Mesenchymal stem cell (in vitro differentiated cells and primary cell): ENCODE results near the gene CCDC85B.

ENCODE experiments used
- DNase-seq: peaks from one replicate; pipeline ENCODE4 v3.0.0-alpha.2; 2013
- H2AFZ ChIP-seq: one replicate; pipeline ENCODE4 v1.6.1; 2013; ENCODE audit warnings: low read depth, mild to moderate bottlenecking, control low read depth, inconsistent platforms, low read length, moderate library complexity
- H2AK5ac ChIP-seq: 2 replicates; pipeline ENCODE4 v1.6.1; 2013; ENCODE audit warnings: low read length, moderate library complexity, mild to moderate bottlenecking, inconsistent platforms; ENCODE audit not compliant: severe bottlenecking
- H2BK120ac ChIP-seq: one replicate; pipeline ENCODE4 v1.6.1; 2013; ENCODE audit warnings: low read depth, mild to moderate bottlenecking, inconsistent platforms, low read length, moderate library complexity
- H2BK12ac ChIP-seq, 2 experiments: one replicate each; pipeline ENCODE4 v1.6.1; 2013; ENCODE audit warnings: inconsistent platforms in 2 of 2, low read length in 2 of 2, mild to moderate bottlenecking in 2 of 2, moderate library complexity in 2 of 2, control low read depth in 1 of 2
- H2BK15ac ChIP-seq: one replicate; pipeline ENCODE4 v1.6.1; 2013; ENCODE audit warnings: mild to moderate bottlenecking, low read depth, inconsistent platforms; ENCODE audit not compliant: poor library complexity, severe bottlenecking
- H2BK5ac ChIP-seq: 2 replicates; pipeline ENCODE4 v1.6.1; 2013; ENCODE audit warnings: low read depth, mild to moderate bottlenecking, low read length, control low read depth, inconsistent platforms; ENCODE audit not compliant: poor library complexity, severe bottlenecking
- H3K14ac ChIP-seq, 2 experiments: one replicate each; pipeline ENCODE4 v1.6.1; 2013; ENCODE audit warnings: inconsistent platforms in 2 of 2, low read length in 2 of 2, control low read depth in 1 of 2, mild to moderate bottlenecking in 1 of 2, moderate library complexity in 1 of 2
- H3K18ac ChIP-seq, 2 experiments: one replicate each; pipeline ENCODE4 v1.6.1; 2013; ENCODE audit warnings: inconsistent platforms in 2 of 2, low read length in 2 of 2, control low read depth in 1 of 2, low read depth in 1 of 2, mild to moderate bottlenecking in 1 of 2
- H3K23ac ChIP-seq, 2 experiments: one replicate each; pipeline ENCODE4 v1.6.1; 2013; ENCODE audit warnings: inconsistent platforms in 2 of 2, low read length in 2 of 2, mild to moderate bottlenecking in 2 of 2, moderate library complexity in 2 of 2, control low read depth in 1 of 2
- H3K27ac ChIP-seq: 2 replicates; pipeline ENCODE4 v1.5.1; 2013; ENCODE audit warnings: mild to moderate bottlenecking, moderate library complexity, low read length, control low read depth, inconsistent platforms; ENCODE audit not compliant: poor library complexity, severe bottlenecking
- H3K27me3 ChIP-seq, 2 experiments: 2 replicates each; pipeline versions ENCODE4 v1.6.1 to v1.7.0; 2013; ENCODE audit warnings: low read length in 2 of 2, mild to moderate bottlenecking in 2 of 2, moderate library complexity in 2 of 2, control low read depth in 1 of 2, inconsistent platforms in 1 of 2; ENCODE audit not compliant: control insufficient read depth in 1 of 2, insufficient read depth in 1 of 2
- H3K36me3 ChIP-seq, 2 experiments: 2 replicates each; pipeline versions ENCODE4 v1.6.1 to v1.7.0; 2013; ENCODE audit warnings: low read length in 2 of 2, control low read depth in 1 of 2, inconsistent platforms in 1 of 2, low read depth in 1 of 2, mild to moderate bottlenecking in 1 of 2; ENCODE audit not compliant: insufficient read depth in 2 of 2, control insufficient read depth in 1 of 2
- H3K4ac ChIP-seq, 2 experiments: one replicate each; pipeline ENCODE4 v1.6.1; 2013; ENCODE audit warnings: inconsistent platforms in 2 of 2, low read length in 2 of 2, mild to moderate bottlenecking in 2 of 2, moderate library complexity in 2 of 2, control low read depth in 1 of 2, low read depth in 1 of 2
- H3K4me1 ChIP-seq: 2 replicates; pipeline ENCODE4 v1.6.1; 2013; ENCODE audit warnings: low read depth, low read length, control low read depth; ENCODE audit not compliant: control insufficient read depth, insufficient read depth
- H3K4me2 ChIP-seq: 2 replicates; pipeline ENCODE4 v1.6.1; 2013; ENCODE audit warnings: low read length, mild to moderate bottlenecking, inconsistent platforms; ENCODE audit not compliant: poor library complexity, severe bottlenecking
- H3K4me3 ChIP-seq, 2 experiments: 2 replicates each; pipeline versions ENCODE4 v1.5.1 to v1.7.0; 2013; ENCODE audit warnings: low read length in 2 of 2, mild to moderate bottlenecking in 2 of 2, control low read depth in 1 of 2, low read depth in 1 of 2; ENCODE audit not compliant: insufficient read depth in 1 of 2
- H3K79me1 ChIP-seq: replicated peaks from 2 replicates; pipeline ENCODE4 v1.6.1; 2013; ENCODE audit warnings: mild to moderate bottlenecking, control low read depth, low read length, inconsistent platforms; ENCODE audit not compliant: poor library complexity, severe bottlenecking
- H3K9ac ChIP-seq: 2 replicates; pipeline ENCODE4 v1.7.0; 2013; ENCODE audit warnings: mild to moderate bottlenecking, low read length, moderate library complexity
- H3K9me3 ChIP-seq: 2 replicates; pipeline ENCODE4 v1.7.0; 2013; ENCODE audit warnings: mild to moderate bottlenecking, low read length; ENCODE audit not compliant: control insufficient read depth
- H4K8ac ChIP-seq: one replicate; pipeline ENCODE4 v1.6.1; 2013; ENCODE audit warnings: inconsistent platforms, mild to moderate bottlenecking, low read length, moderate library complexity
- H4K91ac ChIP-seq: one replicate; pipeline ENCODE4 v1.6.1; 2013; ENCODE audit warnings: mild to moderate bottlenecking, low read length, inconsistent platforms
- WGBS: methylation state at CpG from one replicate; pipeline ENCODE4 v1.1.7; 2013; ENCODE audit warnings: mixed read lengths; 5-methylcytosine and 5-hydroxymethylcytosine counted together

The CCDC85B gene

DNA sequence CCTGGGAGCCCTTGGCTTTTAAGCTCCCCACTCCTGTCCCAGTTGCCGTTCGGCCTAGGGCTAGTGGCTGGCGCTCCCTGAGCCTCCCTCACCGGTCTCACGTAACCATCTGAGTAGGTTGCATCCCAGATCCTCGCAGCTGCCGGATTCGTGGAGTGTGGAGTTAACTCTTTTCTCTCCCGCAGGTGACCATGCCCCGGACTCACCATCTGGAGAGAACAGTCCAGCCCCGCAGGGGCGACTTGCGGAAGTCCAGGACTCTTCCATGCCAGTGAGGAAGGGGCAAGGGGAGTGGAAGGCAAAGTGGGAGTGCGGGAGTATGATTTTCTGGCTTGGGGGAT is 29.3 kb upstream of the CCDC85B start:
- H3K36me3 ChIP-seq: peaks cover 45 to 48% of the 10 kb centered on the region in 2 experiments
- peak overlapping the region; percentile 97 for H2BK15ac ChIP-seq
- peaks cover 37% of the 10 kb centered on the region for H3K4me1 ChIP-seq
- no peaks in the 10 kb centered on the region for H3K9me3 ChIP-seq
- H4K91ac ChIP-seq: peak overlapping the region; percentile 96
- 7% methylated on average over 14 of the region's 14 CpGs for WGBS
- peak overlapping the region in 1 of 2 experiments; percentile 99 for H3K14ac ChIP-seq
- H3K27ac ChIP-seq: peak overlapping the region; percentile 98
- H4K8ac ChIP-seq: peak overlapping the region; percentile 94
- peak overlapping the region; percentile 47 for H2AK5ac ChIP-seq
- peak overlapping the region; percentile 85 for H2BK5ac ChIP-seq
- no peaks in the 10 kb centered on the region for H3K27me3 ChIP-seq
- peaks cover 12% of the 10 kb centered on the region for H3K79me1 ChIP-seq
- H3K4me3 ChIP-seq: peak overlapping the region; percentile 93 to 94
- peak overlapping the region in 1 of 2 experiments; percentile 96 for H3K23ac ChIP-seq
- peak overlapping the region; percentile 67 to 93 for H3K18ac ChIP-seq
- peak overlapping the region; percentile 76 to 98 for H3K4ac ChIP-seq
- no peak overlapping the region for H2AFZ ChIP-seq
- H3K9ac ChIP-seq: peak overlapping the region; percentile 96
- no peak for DNase-seq
- H2BK120ac ChIP-seq: peak overlapping the region; percentile 50
- peak overlapping the region in 1 of 2 experiments; percentile 90 for H2BK12ac ChIP-seq
- H3K4me2 ChIP-seq: peak overlapping the region; percentile 91

DNA sequence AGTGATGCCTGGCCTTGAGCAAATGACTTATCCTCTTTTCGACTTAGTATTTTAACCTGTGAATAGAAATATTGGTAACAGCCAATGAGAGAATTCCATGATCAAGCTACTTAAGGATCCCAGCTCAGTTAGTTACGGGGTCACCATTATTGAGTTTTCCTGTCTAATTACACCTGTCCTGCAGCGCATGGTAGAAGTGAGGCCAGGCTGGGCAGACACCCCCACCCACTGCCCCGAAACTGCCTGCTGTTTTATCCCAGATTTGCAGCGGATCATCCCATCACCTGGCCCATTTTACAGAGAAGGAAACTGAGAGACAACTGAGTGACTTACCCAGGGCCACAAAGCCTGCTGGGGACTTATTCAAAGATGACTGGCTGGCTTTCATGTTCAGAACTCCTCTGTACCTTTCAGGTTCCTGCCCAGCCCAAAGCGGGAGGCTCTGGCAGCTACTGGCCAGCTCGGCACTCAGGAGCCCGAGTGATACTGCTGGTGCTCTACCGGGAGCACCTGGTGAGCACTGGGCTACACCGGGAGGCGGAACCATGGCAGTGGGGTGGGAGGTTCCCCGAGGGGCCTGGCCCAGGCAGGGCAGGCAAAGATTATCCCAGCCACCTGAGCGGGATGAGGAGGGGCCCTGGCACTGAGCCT is 28.8 kb upstream of the CCDC85B start:
- H3K4me3 ChIP-seq: peak overlapping the region in 1 of 2 experiments; percentile 94
- peak overlapping the region in 1 of 2 experiments; percentile 42 for H3K23ac ChIP-seq
- peak overlapping the region in 1 of 2 experiments; percentile 72 for H3K14ac ChIP-seq
- 93% methylated on average over 13 of the region's 13 CpGs for WGBS
- H4K91ac ChIP-seq: no peak overlapping the region
- H2AK5ac ChIP-seq: peak overlapping the region; percentile 70
- H2BK12ac ChIP-seq: peak overlapping the region in 1 of 2 experiments; percentile 55
- H3K36me3 ChIP-seq: peaks cover 48 to 50% of the 10 kb centered on the region in 2 experiments
- peak overlapping the region; percentile 96 for H3K9ac ChIP-seq
- peaks cover 12% of the 10 kb centered on the region for H3K79me1 ChIP-seq
- H3K4ac ChIP-seq: peak overlapping the region; percentile 55 to 59
- H2BK5ac ChIP-seq: no peak overlapping the region
- no peaks in the 10 kb centered on the region for H3K27me3 ChIP-seq
- no peak overlapping the region for H2AFZ ChIP-seq
- H3K9me3 ChIP-seq: no peaks in the 10 kb centered on the region
- H3K4me2 ChIP-seq: peak overlapping the region; percentile 91
- peak overlapping the region; percentile 98 for H3K27ac ChIP-seq
- DNase-seq: no peak
- peaks cover 36% of the 10 kb centered on the region for H3K4me1 ChIP-seq
- H4K8ac ChIP-seq: no peak overlapping the region
- H3K18ac ChIP-seq: no peak overlapping the region
- no peak overlapping the region for H2BK15ac ChIP-seq
- H2BK120ac ChIP-seq: no peak overlapping the region

DNA sequence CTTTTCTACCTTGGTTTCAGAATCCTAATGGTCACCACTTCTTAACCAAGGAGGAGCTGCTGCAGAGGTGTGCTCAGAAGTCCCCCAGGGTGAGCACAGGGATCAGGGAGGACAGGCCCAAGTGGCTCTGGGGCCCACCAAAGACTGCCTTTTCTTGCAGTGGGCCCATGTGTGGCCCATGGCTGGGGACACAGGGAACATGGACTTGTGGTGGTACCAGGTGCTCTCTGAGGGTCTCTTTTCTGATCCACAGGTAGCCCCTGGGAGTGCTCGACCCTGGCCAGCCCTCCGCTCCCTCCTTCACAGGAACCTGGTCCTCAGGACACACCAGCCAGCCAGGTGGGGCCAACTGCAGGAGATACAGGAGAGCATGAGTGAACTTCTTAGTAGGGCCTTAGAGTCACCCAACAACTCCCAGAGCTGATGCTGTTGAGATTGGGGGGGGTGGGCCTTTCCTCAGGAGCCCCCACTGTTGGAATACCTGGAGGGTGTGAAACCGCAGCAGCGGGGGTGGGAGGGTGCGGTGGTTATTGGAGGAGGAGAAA is 28.2 kb upstream of the CCDC85B start:
- Histone ChIP-seq H3K27me3 (no peaks in the 10 kb centered on the region), H4K8ac (no peak overlapping the region), H3K36me3 (peaks cover 54 to 56% of the 10 kb centered on the region in 2 experiments), H3K4me1 (peaks cover 39% of the 10 kb centered on the region), H2BK5ac (no peak overlapping the region), H3K14ac (no peak overlapping the region), H3K9me3 (no peaks in the 10 kb centered on the region), H3K4me3 (no peak overlapping the region), H2AFZ (no peak overlapping the region), H3K9ac (peak overlapping the region; percentile 96), H3K79me1 (peaks cover 12% of the 10 kb centered on the region), H2BK12ac (no peak overlapping the region), H3K23ac (peak overlapping the region in 1 of 2 experiments; percentile 42), H2AK5ac (no peak overlapping the region), H4K91ac (no peak overlapping the region), H3K4me2 (no peak overlapping the region), H3K4ac (no peak overlapping the region), H3K18ac (no peak overlapping the region), H2BK120ac (no peak overlapping the region), H2BK15ac (no peak overlapping the region), H3K27ac (no peak overlapping the region)
- WGBS: 73% methylated on average over 5 of the region's 5 CpGs
- no peak for DNase-seq

DNA sequence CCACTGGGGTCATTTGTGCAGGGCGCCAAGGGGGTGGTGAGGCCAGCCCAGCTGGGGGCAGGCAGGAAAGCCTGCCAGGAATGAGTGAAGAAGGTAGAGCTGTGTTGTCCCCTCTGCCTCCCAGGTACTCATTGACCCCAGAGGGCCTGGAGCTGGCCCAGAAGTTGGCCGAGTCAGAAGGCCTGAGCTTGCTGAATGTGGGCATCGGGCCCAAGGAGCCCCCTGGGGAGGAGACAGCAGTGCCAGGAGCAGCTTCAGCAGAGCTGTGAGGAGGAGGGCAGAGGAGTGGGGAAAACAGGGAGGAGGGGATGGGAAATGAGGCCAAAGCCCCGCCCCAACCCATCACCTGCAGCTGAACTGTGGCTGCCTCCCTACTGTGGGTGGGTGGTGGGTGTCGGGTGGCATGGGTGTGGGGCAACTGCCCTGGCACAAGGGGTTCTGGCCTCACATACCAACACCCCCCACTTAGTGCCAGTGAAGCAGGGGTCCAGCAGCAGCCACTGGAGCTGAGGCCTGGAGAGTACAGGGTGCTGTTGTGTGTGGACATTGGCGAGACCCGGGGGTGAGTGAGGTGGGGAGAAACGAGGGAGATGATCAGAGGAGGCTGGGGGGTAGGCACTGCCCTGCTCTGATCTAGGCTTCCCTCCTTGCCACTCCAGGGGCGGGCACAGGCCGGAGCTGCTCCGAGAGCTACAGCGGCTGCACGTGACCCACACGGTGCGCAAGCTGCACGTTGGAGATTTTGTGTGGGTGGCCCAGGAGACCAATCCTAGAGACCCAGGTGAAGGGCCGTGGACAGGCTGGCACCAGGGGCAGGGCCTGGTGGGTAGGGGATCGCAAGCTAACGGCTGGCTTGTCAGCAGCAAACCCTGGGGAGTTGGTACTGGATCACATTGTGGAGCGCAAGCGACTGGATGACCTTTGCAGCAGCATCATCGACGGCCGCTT is 27.3 kb upstream of the CCDC85B start:
- Histone ChIP-seq H3K27ac (no peak overlapping the region), H3K9ac (peak overlapping the region; percentile 49), H4K91ac (no peak overlapping the region), H2BK5ac (no peak overlapping the region), H3K23ac (peak overlapping the region in 1 of 2 experiments; percentile 11), H3K4me1 (peaks cover 40% of the 10 kb centered on the region), H2BK15ac (no peak overlapping the region), H2BK120ac (no peak overlapping the region), H3K4ac (no peak overlapping the region), H3K18ac (no peak overlapping the region), H2BK12ac (no peak overlapping the region), H3K36me3 (peaks cover 63 to 66% of the 10 kb centered on the region in 2 experiments), H4K8ac (no peak overlapping the region), H3K27me3 (no peaks in the 10 kb centered on the region), H3K79me1 (peaks cover 12% of the 10 kb centered on the region), H3K14ac (no peak overlapping the region), H3K9me3 (no peaks in the 10 kb centered on the region), H3K4me2 (no peak overlapping the region), H3K4me3 (no peak overlapping the region), H2AFZ (no peak overlapping the region), H2AK5ac (no peak overlapping the region)
- WGBS: 95% methylated on average over 24 of the region's 24 CpGs
- DNase-seq: no peak
